Endothelial cell (in vitro differentiated cells): ENCODE measurements around the gene KMT2E. TPM values are rescaled to one million over a fixed set of nuclear protein-coding genes. Genes with fewer than 3 reads are reported as not detected.

Experiments used
- DNase-seq: peaks from one replicate; pipeline ENCODE4 v3.0.0; 2021; ENCODE audit warnings: low spot score
- H3K27ac Mint-ChIP-seq: one replicate; pipeline ENCODE4 v1.8.0; 2021; ENCODE audit warnings: mixed read lengths, inconsistent platforms; ENCODE audit not compliant: unreplicated experiment
- H3K27me3 Mint-ChIP-seq: one replicate; pipeline ENCODE4 v1.8.0; 2021; ENCODE audit warnings: mild to moderate bottlenecking, moderate library complexity, mixed read lengths, inconsistent platforms; ENCODE audit not compliant: unreplicated experiment
- H3K36me3 Mint-ChIP-seq: one replicate; pipeline ENCODE4 v1.8.0; 2021; ENCODE audit warnings: mild to moderate bottlenecking, low read depth, mixed read lengths, inconsistent platforms; ENCODE audit not compliant: unreplicated experiment
- H3K4me1 Mint-ChIP-seq: one replicate; pipeline ENCODE4 v1.8.0; 2021; ENCODE audit warnings: mild to moderate bottlenecking, mixed read lengths, inconsistent platforms; ENCODE audit not compliant: unreplicated experiment
- H3K4me3 Mint-ChIP-seq: one replicate; pipeline ENCODE4 v1.8.0; 2021; ENCODE audit warnings: mild to moderate bottlenecking, mixed read lengths, inconsistent platforms; ENCODE audit not compliant: unreplicated experiment
- H3K9me3 Mint-ChIP-seq: one replicate; pipeline ENCODE4 v1.8.0; 2021; ENCODE audit warnings: mixed read lengths, inconsistent platforms; ENCODE audit not compliant: unreplicated experiment
- CTCF ChIP-seq: fragments of 200-600 bp; sonication (generic); IDR thresholded peaks from one replicate; pipeline ENCODE4 v1.5.0; 2021; ENCODE audit warnings: antibody characterized with exemption; ENCODE audit not compliant: unreplicated experiment
- total RNA-seq: library from RNA; stranded (reverse); fragmentation: NEBNext Ultra II Directional; extraction: Animal tissue kit (Norgen Biotek cat#: 25700); gene quantifications from one replicate; pipeline ENCODE4 v1.2.1, GENCODE V29; 2021; ENCODE audit not compliant: unreplicated experiment

Gene KMT2E
- total RNA-seq, 1 donor from 2014 or later: 71.0 TPM

DNA sequence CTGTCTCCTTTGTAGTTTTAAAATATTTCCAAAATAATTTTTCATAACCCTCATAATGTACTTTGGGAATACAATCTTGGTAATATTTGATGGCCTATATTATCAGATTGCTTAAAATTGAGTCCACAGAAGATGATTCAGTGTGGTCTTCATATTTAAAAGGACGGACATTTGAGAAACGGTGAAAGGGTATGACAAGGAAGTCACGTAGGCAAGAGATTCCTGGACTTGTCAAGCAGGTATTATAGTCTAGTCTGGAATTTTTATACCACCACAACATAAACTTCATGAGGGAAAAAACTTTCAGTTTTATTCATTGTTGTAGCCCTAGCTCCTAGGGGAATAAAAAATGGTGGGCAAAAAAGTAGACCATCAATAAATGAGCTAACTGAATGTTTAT is 82.3 kb downstream of the KMT2E start:
- no peaks in the 10 kb centered on the region for H3K9me3 Mint-ChIP-seq
- H3K4me1 Mint-ChIP-seq: no peaks in the 10 kb centered on the region
- H3K27ac Mint-ChIP-seq: peak overlapping the region; percentile 26
- DNase-seq: no peak
- no peak for TF ChIP-seq CTCF
- H3K27me3 Mint-ChIP-seq: no peaks in the 10 kb centered on the region
- H3K36me3 Mint-ChIP-seq: peaks cover 6% of the 10 kb centered on the region
- no peak overlapping the region for H3K4me3 Mint-ChIP-seq

- DNase-seq: no peak
- Mint-ChIP-seq H3K4me1 (no peaks in the 10 kb centered on the region), H3K27me3 (no peaks in the 10 kb centered on the region), H3K9me3 (no peaks in the 10 kb centered on the region), H3K36me3 (peaks cover 4% of the 10 kb centered on the region), H3K4me3 (no peak overlapping the region), H3K27ac (peak overlapping the region; percentile 34)
- TF ChIP-seq CTCF: no peak
Observed at GRCh38 chr7:105097619-105098018, 83.6 kb downstream of the KMT2E start.

- TF ChIP-seq CTCF: no peak
- DNase-seq: no peak
- H3K27ac Mint-ChIP-seq: no peak overlapping the region
- no peak overlapping the region for H3K4me3 Mint-ChIP-seq
- H3K4me1 Mint-ChIP-seq: no peaks in the 10 kb centered on the region
- H3K36me3 Mint-ChIP-seq: peaks cover 7% of the 10 kb centered on the region
- no peaks in the 10 kb centered on the region for H3K9me3 Mint-ChIP-seq
- H3K27me3 Mint-ChIP-seq: no peaks in the 10 kb centered on the region
Observed at GRCh38 chr7:105098863-105099515, 85.0 kb downstream of the KMT2E start.

GRCh38 chr7:105101864-105102263 is 87.9 kb downstream of the KMT2E start:
- no peak for DNase-seq
- Mint-ChIP-seq H3K36me3 (peaks cover 12% of the 10 kb centered on the region), H3K4me1 (no peaks in the 10 kb centered on the region), H3K9me3 (no peaks in the 10 kb centered on the region), H3K4me3 (no peak overlapping the region), H3K27me3 (no peaks in the 10 kb centered on the region), H3K27ac (no peak overlapping the region)
- TF ChIP-seq CTCF: no peak

- Mint-ChIP-seq H3K36me3 (peaks cover 12% of the 10 kb centered on the region), H3K4me1 (no peaks in the 10 kb centered on the region), H3K27me3 (no peaks in the 10 kb centered on the region), H3K4me3 (no peak overlapping the region), H3K27ac (no peak overlapping the region), H3K9me3 (no peaks in the 10 kb centered on the region)
- DNase-seq: no peak
- TF ChIP-seq CTCF: no peak
Observed at GRCh38 chr7:105102557-105103352, 88.8 kb downstream of the KMT2E start.
